ENCODE measurements around the gene HSD3B1. TPM values are rescaled to one million over a fixed set of nuclear protein-coding genes. Genes with fewer than 3 reads are reported as not detected.
"Not testable (repeated sequence)": the region's sequence is repeated elsewhere in the genome, so short reads cannot be mapped to it uniquely, and the experiment has no call there.

HSD3B1 gene
- total and polyA plus RNA-seq, 2 experiments from 2014 or later = 44.8 to 62.4 TPM

GRCh38 chr1:119556423-119556822 lies 49.4 kb downstream of the HSD3B1 start:
- Histone ChIP-seq H4K20me1 (ENCODE audit: insufficient read depth, poor library complexity, severe bottlenecking) (no peaks in the 10 kb centered on the region), H3K27me3 (no peaks in the 10 kb centered on the region), H3K4me2 (no peak overlapping the region), H3K4me3 (no peak overlapping the region), H3K36me3 (replicated peaks; ENCODE audit: insufficient read depth, low read depth) (no peaks in the 10 kb centered on the region), H2AFZ (no peak overlapping the region), H3K27ac (no peak overlapping the region), H3K9me2 (replicated peaks; ENCODE audit: insufficient read depth) (no peaks in the 10 kb centered on the region), H3K4me1 (ENCODE audit: insufficient read depth) (peaks cover 20% of the 10 kb centered on the region), H3K9me3 (ENCODE audit: low read depth) (no peaks in the 10 kb centered on the region), H3K79me2 (no peaks in the 10 kb centered on the region)
- 91% methylated on average over 3 of the region's 3 CpGs for WGBS (ENCODE audit: low lambda C conversion rate, missing lambda C conversion rate)
- no peak for DNase-seq (ENCODE audit: low spot score)
- TF ChIP-seq EZH2 (IDR thresholded peaks at IDR 0.05; ENCODE audit: borderline replicate concordance) (no peak), CTCF (IDR thresholded peaks at IDR 0.05; ENCODE audit: poor library complexity) (no peak), EZH2phosphoT487 (IDR thresholded peaks at IDR 0.05; ENCODE audit: low read depth, severe bottlenecking, unreplicated experiment) (no peak)

GRCh38 chr1:119560402-119560801 lies 53.4 kb downstream of the HSD3B1 start:
- H3K4me3 ChIP-seq; H3K9me3 ChIP-seq (ENCODE audit: low read depth); H3K9me2 ChIP-seq (replicated peaks; ENCODE audit: insufficient read depth); H2AFZ ChIP-seq; H4K20me1 ChIP-seq (ENCODE audit: insufficient read depth, poor library complexity, severe bottlenecking); H3K4me2 ChIP-seq; DNase-seq (ENCODE audit: low spot score); H3K27me3 ChIP-seq; H3K27ac ChIP-seq; H3K36me3 ChIP-seq (replicated peaks; ENCODE audit: insufficient read depth, low read depth); H3K79me2 ChIP-seq: not testable (repeated sequence)
- WGBS (ENCODE audit: low lambda C conversion rate, missing lambda C conversion rate) = 91% methylated on average over 3 of the region's 3 CpGs
- peaks cover 25% of the 10 kb centered on the region for H3K4me1 ChIP-seq (ENCODE audit: insufficient read depth)

- Histone ChIP-seq H3K9me2 (replicated peaks; ENCODE audit: insufficient read depth) (no peaks in the 10 kb centered on the region), H4K20me1 (ENCODE audit: insufficient read depth, poor library complexity, severe bottlenecking) (no peaks in the 10 kb centered on the region), H3K4me3 (no peak overlapping the region), H3K27ac (no peak overlapping the region), H3K4me2 (no peak overlapping the region), H2AFZ (no peak overlapping the region), H3K4me1 (ENCODE audit: insufficient read depth) (peaks cover 29% of the 10 kb centered on the region), H3K79me2 (no peaks in the 10 kb centered on the region), H3K36me3 (replicated peaks; ENCODE audit: insufficient read depth, low read depth) (no peaks in the 10 kb centered on the region), H3K27me3 (no peaks in the 10 kb centered on the region), H3K9me3 (ENCODE audit: low read depth) (no peaks in the 10 kb centered on the region)
- no peak for DNase-seq (ENCODE audit: low spot score)
- 95% methylated on average over 3 of the region's 3 CpGs for WGBS (ENCODE audit: low lambda C conversion rate, missing lambda C conversion rate)
- no peak for TF ChIP-seq CTCF (IDR thresholded peaks at IDR 0.05; ENCODE audit: poor library complexity)
- no peak for TF ChIP-seq EZH2 (IDR thresholded peaks at IDR 0.05; ENCODE audit: borderline replicate concordance)
- no peak for TF ChIP-seq EZH2phosphoT487 (IDR thresholded peaks at IDR 0.05; ENCODE audit: low read depth, severe bottlenecking, unreplicated experiment)
Observed at GRCh38 chr1:119564548-119564947, 57.5 kb downstream of the HSD3B1 start.

Other genes with a start within 250 kb of the HSD3B1 start
- 14.2 and 16.6 TPM in 2 replicates for gene HAO2, start 138.4 kb upstream of the HSD3B1 start, total RNA-seq
- 5.7 and 14.2 TPM in 2 replicates for gene HAO2, start 138.4 kb upstream of the HSD3B1 start, polyA plus RNA-seq
- gene HSD3B2, start 92.1 kb upstream of the HSD3B1 start, total RNA-seq = 3.4 and 7.3 TPM in 2 replicates
- 2.2 and 4.6 TPM in 2 replicates for gene HSD3B2, start 92.1 kb upstream of the HSD3B1 start, polyA plus RNA-seq
- 7.3 and 7.5 TPM in 2 replicates for gene ZNF697, start 141.1 kb downstream of the HSD3B1 start, total RNA-seq
- 0.58 and 0.88 TPM in 2 replicates for gene ZNF697, start 141.1 kb downstream of the HSD3B1 start, polyA plus RNA-seq
- 138 and 181 TPM in 2 replicates for gene PHGDH, start 204.7 kb downstream of the HSD3B1 start, total RNA-seq
- 144 and 167 TPM in 2 replicates for gene PHGDH, start 204.7 kb downstream of the HSD3B1 start, polyA plus RNA-seq

Data from hepatocyte (in vitro differentiated cells).